ENCODE measurements around the gene ADD1. TPM values are rescaled to one million over a fixed set of nuclear protein-coding genes. Genes with fewer than 3 reads are reported as not detected.

The ADD1 gene
- polyA plus RNA-seq, 1 donor (not counting 4 experiments of a cell fraction or from before 2014, with no cell fraction given): 109 TPM

- dilution Hi-C loops (cut with MboI; ENCODE audit: extremely low pct_ligation_motif_present, low sequenced_read_pairs): no loop called here
- DNase-seq (ENCODE audit: low read depth, low spot score) (no peak), FAIRE-seq (peak; percentile 26)
- Histone ChIP-seq H3K4me3 (ENCODE audit: control insufficient read depth in 2 of 3, extremely low read depth in 1 of 3, insufficient read depth in 2 of 3, low read depth in 1 of 3, low read length in 3 of 3) (no peak overlapping the region), H2AFZ (ENCODE audit: control insufficient read depth, low read length) (no peak overlapping the region), H3K9me3 (ENCODE audit: control insufficient read depth, low read depth, low read length) (no peaks in the 10 kb centered on the region), H3K27me3 (ENCODE audit: control insufficient read depth, extremely low read depth, insufficient read depth, low read length) (no peaks in the 10 kb centered on the region), H3K27ac (ENCODE audit: control insufficient read depth, insufficient read depth, low read length) (no peak overlapping the region), H3K9ac (ENCODE audit: control insufficient read depth, extremely low read depth, insufficient read depth, low read length) (no peak overlapping the region), H4K20me1 (ENCODE audit: control insufficient read depth, extremely low read depth, insufficient read depth, low read length) (no peaks in the 10 kb centered on the region), H3K79me2 (ENCODE audit: control insufficient read depth, insufficient read depth, low read length) (no peaks in the 10 kb centered on the region), H3K36me3 (ENCODE audit: control insufficient read depth in 2 of 2, extremely low read depth in 1 of 2, insufficient read depth in 2 of 2, low read length in 2 of 2) (peaks cover 36 to 57% of the 10 kb centered on the region in 2 experiments), H3K4me2 (ENCODE audit: control insufficient read depth, extremely low read depth, insufficient read depth, low read depth, low read length) (no peak overlapping the region), H3K9me1 (ENCODE audit: control insufficient read depth, extremely low read depth, insufficient read depth, low read length) (no peaks in the 10 kb centered on the region), H3K4me1 (ENCODE audit: control insufficient read depth, extremely low read depth, insufficient read depth, low read length) (no peaks in the 10 kb centered on the region)
- no peak for TF ChIP-seq CTCF (optimal IDR thresholded peaks at IDR 0.05 in 1 of 3, IDR thresholded peaks at IDR 0.05 in 1 of 3, conservative IDR thresholded peaks at IDR 0.05 in 1 of 3; ENCODE audit: extremely low read depth in 1 of 3, insufficient read depth in 2 of 3, low read length in 3 of 3)
- TF ChIP-seq EZH2 (IDR thresholded peaks at IDR 0.05; ENCODE audit: low read length): no peak
Measured at GRCh38 chr4:2900741-2901140, 57.1 kb downstream of the ADD1 start.

GRCh38 chr4:2901186-2901585 lies 57.5 kb downstream of the ADD1 start:
- TF ChIP-seq CTCF (optimal IDR thresholded peaks at IDR 0.05 in 1 of 3, IDR thresholded peaks at IDR 0.05 in 1 of 3, conservative IDR thresholded peaks at IDR 0.05 in 1 of 3; ENCODE audit: extremely low read depth in 1 of 3, insufficient read depth in 2 of 3, low read length in 3 of 3): no peak
- TF ChIP-seq EZH2 (IDR thresholded peaks at IDR 0.05; ENCODE audit: low read length): no peak
- Histone ChIP-seq H3K4me2 (ENCODE audit: control insufficient read depth, extremely low read depth, insufficient read depth, low read depth, low read length) (no peak overlapping the region), H3K27ac (ENCODE audit: control insufficient read depth, insufficient read depth, low read length) (no peak overlapping the region), H3K9me3 (ENCODE audit: control insufficient read depth, low read depth, low read length) (no peaks in the 10 kb centered on the region), H2AFZ (ENCODE audit: control insufficient read depth, low read length) (no peak overlapping the region), H3K4me3 (ENCODE audit: control insufficient read depth in 2 of 3, extremely low read depth in 1 of 3, insufficient read depth in 2 of 3, low read depth in 1 of 3, low read length in 3 of 3) (no peak overlapping the region), H4K20me1 (ENCODE audit: control insufficient read depth, extremely low read depth, insufficient read depth, low read length) (no peaks in the 10 kb centered on the region), H3K9me1 (ENCODE audit: control insufficient read depth, extremely low read depth, insufficient read depth, low read length) (no peaks in the 10 kb centered on the region), H3K27me3 (ENCODE audit: control insufficient read depth, extremely low read depth, insufficient read depth, low read length) (no peaks in the 10 kb centered on the region), H3K36me3 (ENCODE audit: control insufficient read depth in 2 of 2, extremely low read depth in 1 of 2, insufficient read depth in 2 of 2, low read length in 2 of 2) (peaks cover 36 to 58% of the 10 kb centered on the region in 2 experiments), H3K79me2 (ENCODE audit: control insufficient read depth, insufficient read depth, low read length) (no peaks in the 10 kb centered on the region), H3K4me1 (ENCODE audit: control insufficient read depth, extremely low read depth, insufficient read depth, low read length) (no peaks in the 10 kb centered on the region), H3K9ac (ENCODE audit: control insufficient read depth, extremely low read depth, insufficient read depth, low read length) (no peak overlapping the region)
- FAIRE-seq (no peak), DNase-seq (ENCODE audit: low read depth, low spot score) (no peak)
- dilution Hi-C loops (cut with MboI; ENCODE audit: extremely low pct_ligation_motif_present, low sequenced_read_pairs): no loop called here
